ENCODE results near the gene LIX1.

- no peak for TF ChIP-seq CTCF (IDR thresholded peaks at IDR 0.05)
- no peak for TF ChIP-seq POLR2A (IDR thresholded peaks at IDR 0.05)
- no peak for TF ChIP-seq EP300 (IDR thresholded peaks at IDR 0.05)
- no peak for TF ChIP-seq POLR2AphosphoS5 (IDR thresholded peaks at IDR 0.05)
Measured at GRCh38 chr5:97087138-97087537, 55.3 kb downstream of the LIX1 start.
